Measurements from ENCODE around the gene SPEM3. TPM values are rescaled to one million over a fixed set of nuclear protein-coding genes. Genes with fewer than 3 reads are reported as not detected.

The SPEM3 gene
- total and polyA plus RNA-seq, 2 of the 13 experiments (the other 11 are each of a cell fraction or from before 2014, with no cell fraction given): not detected

- TF ChIP-seq DR1 (CRISPR knock-in tag; IDR thresholded peaks at IDR 0.05) (0 out of 2 replicates have a peak, but pooled peaks have one; percentile 15), ZNF382 (CRISPR knock-in tag; IDR thresholded peaks at IDR 0.05; ENCODE audit: borderline replicate concordance) (no peak), TFE3 (CRISPR knock-in tag; IDR thresholded peaks at IDR 0.05) (peak; percentile 24; the same call in 1 of the 2 replicates), ZNF563 (CRISPR knock-in tag; IDR thresholded peaks at IDR 0.05) (peak; percentile 63), EEA1 (CRISPR knock-in tag; IDR thresholded peaks at IDR 0.05; ENCODE audit: borderline replicate concordance) (no peak), ZNF281 (CRISPR knock-in tag; IDR thresholded peaks at IDR 0.05; ENCODE audit: borderline replicate concordance) (peak; percentile 70), ZFP36 (IDR thresholded peaks at IDR 0.05; ENCODE audit: borderline replicate concordance, low read depth, low read length, partially characterized antibody) (no peak), GABPB1 (CRISPR knock-in tag; IDR thresholded peaks at IDR 0.05) (peak; percentile 82), ZNF224 (CRISPR knock-in tag; IDR thresholded peaks at IDR 0.05) (no peak), NAIF1 (CRISPR knock-in tag; IDR thresholded peaks at IDR 0.05; ENCODE audit: borderline replicate concordance) (no peak), YEATS2 (CRISPR knock-in tag; IDR thresholded peaks at IDR 0.05; ENCODE audit: borderline replicate concordance) (peak; percentile 33; the same call in 1 of the 2 replicates), CHCHD3 (CRISPR knock-in tag; IDR thresholded peaks at IDR 0.05) (no peak), TOPORS (CRISPR knock-in tag; IDR thresholded peaks at IDR 0.05) (no peak), FOXJ3 (CRISPR knock-in tag; IDR thresholded peaks at IDR 0.05; ENCODE audit: borderline replicate concordance) (no peak), KDM4B (CRISPR knock-in tag; IDR thresholded peaks at IDR 0.05) (no peak), ZFX (CRISPR knock-in tag; IDR thresholded peaks at IDR 0.05; ENCODE audit: low read depth) (peak; percentile 87), ZNF335 (CRISPR knock-in tag; IDR thresholded peaks at IDR 0.05) (0 out of 2 replicates have a peak, but pooled peaks have one; percentile 23), SALL1 (CRISPR knock-in tag; IDR thresholded peaks at IDR 0.05) (no peak; the same call in 1 of the 2 replicates), ATM (IDR thresholded peaks at IDR 0.05; ENCODE audit: borderline replicate concordance) (no peak), SMAD1 (CRISPR knock-in tag; IDR thresholded peaks at IDR 0.05; ENCODE audit: borderline replicate concordance, low read depth) (no peak), KLF12 (CRISPR knock-in tag; IDR thresholded peaks at IDR 0.05; ENCODE audit: borderline replicate concordance) (no peak)
- TF ChIP-seq, protein P1, sequence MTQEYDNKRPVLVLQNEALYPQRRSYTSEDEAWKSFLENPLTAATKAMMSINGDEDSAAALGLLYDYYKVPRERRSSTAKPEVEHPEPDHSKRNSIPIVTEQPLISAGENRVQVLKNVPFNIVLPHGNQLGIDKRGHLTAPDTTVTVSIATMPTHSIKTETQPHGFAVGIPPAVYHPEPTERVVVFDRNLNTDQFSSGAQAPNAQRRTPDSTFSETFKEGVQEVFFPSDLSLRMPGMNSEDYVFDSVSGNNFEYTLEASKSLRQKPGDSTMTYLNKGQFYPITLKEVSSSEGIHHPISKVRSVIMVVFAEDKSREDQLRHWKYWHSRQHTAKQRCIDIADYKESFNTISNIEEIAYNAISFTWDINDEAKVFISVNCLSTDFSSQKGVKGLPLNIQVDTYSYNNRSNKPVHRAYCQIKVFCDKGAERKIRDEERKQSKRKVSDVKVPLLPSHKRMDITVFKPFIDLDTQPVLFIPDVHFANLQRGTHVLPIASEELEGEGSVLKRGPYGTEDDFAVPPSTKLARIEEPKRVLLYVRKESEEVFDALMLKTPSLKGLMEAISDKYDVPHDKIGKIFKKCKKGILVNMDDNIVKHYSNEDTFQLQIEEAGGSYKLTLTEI (CRISPR knock-in tag; conservative IDR thresholded peaks at IDR 0.05): no peak
These were observed 16.3 kb downstream of the SPEM3 start, which contains the start of gene CHRNB1 (continued) for GRCh38 chr17:7444682-7445618.

Data from HepG2 (cell line).